IPS-15b (cell line): ENCODE measurements around the gene TRIM66.

ENCODE experiments used
- H3K27me3 ChIP-seq: one replicate; pipeline ENCODE4 v1.6.1; 2013; ENCODE audit warnings: low read length; ENCODE audit not compliant: control insufficient read depth, insufficient read depth
- H3K36me3 ChIP-seq: one replicate; pipeline ENCODE4 v1.6.1; 2013; ENCODE audit warnings: low read length; ENCODE audit not compliant: control insufficient read depth, insufficient read depth
- H3K4me1 ChIP-seq: one replicate; pipeline ENCODE4 v1.6.1; 2013; ENCODE audit warnings: mild to moderate bottlenecking, low read length; ENCODE audit not compliant: control insufficient read depth, insufficient read depth
- H3K4me3 ChIP-seq: one replicate; pipeline ENCODE4 v1.5.1; 2013; ENCODE audit warnings: low read depth, low read length
- H3K9ac ChIP-seq: one replicate; pipeline ENCODE4 v1.6.1; 2013; ENCODE audit warnings: low read depth, mild to moderate bottlenecking, low read length
- H3K9me3 ChIP-seq: one replicate; pipeline ENCODE4 v1.6.1; 2013; ENCODE audit warnings: mild to moderate bottlenecking, low read length; ENCODE audit not compliant: control insufficient read depth, insufficient read depth

The TRIM66 gene

DNA sequence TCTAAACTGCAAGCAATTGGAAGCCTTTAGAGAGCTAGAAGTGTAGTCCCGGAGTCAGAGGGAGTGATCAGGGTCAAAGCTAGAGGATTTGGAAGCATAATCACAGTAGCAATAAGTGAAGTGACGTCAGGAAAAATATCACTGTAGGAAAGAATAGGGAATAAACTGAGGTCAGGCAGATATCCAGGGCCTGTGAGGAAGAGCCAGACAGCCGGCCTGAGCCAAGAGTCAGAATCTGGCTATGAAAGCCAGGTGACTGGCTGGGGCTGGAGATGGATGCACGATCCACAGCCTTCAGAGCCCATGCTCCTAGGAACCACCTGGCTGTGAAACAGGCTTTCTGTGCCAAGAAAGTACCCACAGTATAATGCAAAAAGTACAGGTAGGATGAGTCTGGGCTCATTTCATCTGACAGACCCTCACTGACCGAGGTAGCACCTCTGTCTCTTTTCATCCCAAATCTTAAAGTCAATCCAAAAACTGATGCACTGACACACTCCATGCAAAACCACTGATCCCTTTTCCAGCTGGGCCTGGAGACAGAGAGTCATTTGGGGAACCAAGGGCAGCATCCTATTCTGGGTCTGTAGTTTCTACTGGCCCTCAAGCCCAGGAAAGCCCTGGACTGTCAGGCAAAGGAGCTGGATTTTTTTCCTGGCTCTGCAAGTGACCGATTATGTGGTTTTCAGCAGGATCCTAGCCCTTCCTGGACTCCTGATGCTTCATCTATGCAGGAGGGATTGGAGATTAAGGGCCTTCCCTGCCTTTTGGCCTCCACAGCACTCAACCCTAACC, 21.3 kb downstream of the TRIM66 start:
- Histone ChIP-seq H3K36me3 (no peaks in the 10 kb centered on the region), H3K9ac (no peak overlapping the region), H3K4me3 (no peak overlapping the region), H3K4me1 (peaks cover 2% of the 10 kb centered on the region), H3K27me3 (no peaks in the 10 kb centered on the region), H3K9me3 (no peaks in the 10 kb centered on the region)

DNA sequence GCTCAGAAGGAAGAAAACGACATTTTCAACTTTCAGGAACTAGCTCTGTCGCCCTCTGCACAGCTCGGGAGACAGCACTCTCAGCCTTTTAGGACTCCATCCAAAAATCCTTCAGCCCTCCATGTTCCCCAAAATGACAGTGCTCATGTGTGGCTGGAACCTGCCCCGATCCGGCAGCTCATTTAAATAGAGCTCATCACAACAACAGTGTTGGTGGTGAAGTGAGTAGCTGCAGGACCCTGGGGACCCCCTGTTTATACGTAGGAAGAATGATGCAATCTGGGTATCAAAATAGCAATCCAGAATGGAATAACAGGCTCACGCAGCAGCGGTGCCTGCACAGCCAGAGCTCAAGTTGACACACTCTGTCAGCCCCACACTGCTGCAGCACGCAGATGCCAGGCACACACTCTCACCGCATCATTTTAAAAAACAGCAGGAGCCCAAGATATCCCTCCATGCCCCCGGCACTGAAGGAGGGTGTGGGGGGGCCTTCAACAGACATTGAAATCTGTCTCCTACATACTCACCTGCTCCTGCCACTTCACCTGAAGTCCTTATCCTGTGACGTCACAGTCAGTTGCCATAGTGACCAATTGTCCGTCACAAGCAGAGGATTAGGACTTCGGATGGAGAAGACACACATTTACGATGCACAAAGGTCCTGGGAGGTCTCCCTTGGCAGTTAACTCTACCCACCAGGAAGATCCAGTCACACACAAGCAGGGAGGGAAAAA, 24.0 kb downstream of the TRIM66 start:
- no peak overlapping the region for H3K9ac ChIP-seq
- no peak overlapping the region for H3K4me3 ChIP-seq

DNA sequence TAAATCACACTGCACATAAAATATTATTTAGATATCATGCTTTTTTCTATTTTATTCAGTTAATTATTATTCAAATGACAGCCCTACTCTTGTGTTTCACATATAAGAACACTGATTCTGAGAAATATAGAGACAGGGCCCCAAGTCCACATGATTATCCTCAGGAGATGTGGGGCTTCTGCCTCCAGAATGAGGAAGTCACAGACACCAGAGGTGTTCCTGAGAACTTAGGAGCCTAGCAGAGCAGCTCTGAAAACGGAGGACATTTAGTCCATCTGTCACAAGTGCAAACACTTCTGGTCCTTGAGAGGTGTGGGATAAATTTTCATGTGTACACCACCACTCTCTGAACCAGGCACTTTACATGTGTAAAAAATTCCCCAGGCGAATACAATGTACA, 26.2 kb downstream of the TRIM66 start:
- Histone ChIP-seq H3K9ac (no peak overlapping the region), H3K4me1 (peaks cover 2% of the 10 kb centered on the region), H3K27me3 (no peaks in the 10 kb centered on the region), H3K4me3 (no peak overlapping the region), H3K9me3 (no peaks in the 10 kb centered on the region), H3K36me3 (no peaks in the 10 kb centered on the region)

More for the DNA sequence above, 24.0 kb downstream of the TRIM66 start:
- Histone ChIP-seq H3K27me3 (no peaks in the 10 kb centered on the region), H3K4me1 (peaks cover 2% of the 10 kb centered on the region), H3K36me3 (no peaks in the 10 kb centered on the region), H3K9me3 (no peaks in the 10 kb centered on the region)

DNA sequence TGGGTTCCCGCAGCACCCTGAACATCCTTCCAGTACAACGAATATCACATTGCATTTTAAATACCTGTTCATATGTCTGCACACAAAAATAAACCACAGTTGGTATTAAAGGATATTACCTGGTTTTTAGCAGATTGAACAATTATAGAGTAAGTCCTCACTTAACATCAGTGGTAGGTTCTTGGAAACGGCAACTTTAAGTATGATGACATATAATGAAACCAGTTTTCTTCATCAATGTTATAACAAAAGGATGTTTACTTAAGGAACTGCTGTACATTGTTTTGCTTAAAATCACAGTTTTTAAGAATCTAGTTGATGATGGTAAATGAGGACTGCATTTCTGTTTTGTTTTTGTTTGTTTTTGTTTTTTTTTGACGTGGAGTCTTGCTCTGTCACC, 28.0 kb downstream of the TRIM66 start:
- Histone ChIP-seq H3K27me3 (no peaks in the 10 kb centered on the region), H3K36me3 (no peaks in the 10 kb centered on the region), H3K9ac (no peak overlapping the region), H3K4me3 (no peak overlapping the region), H3K4me1 (peaks cover 2% of the 10 kb centered on the region), H3K9me3 (no peaks in the 10 kb centered on the region)

DNA sequence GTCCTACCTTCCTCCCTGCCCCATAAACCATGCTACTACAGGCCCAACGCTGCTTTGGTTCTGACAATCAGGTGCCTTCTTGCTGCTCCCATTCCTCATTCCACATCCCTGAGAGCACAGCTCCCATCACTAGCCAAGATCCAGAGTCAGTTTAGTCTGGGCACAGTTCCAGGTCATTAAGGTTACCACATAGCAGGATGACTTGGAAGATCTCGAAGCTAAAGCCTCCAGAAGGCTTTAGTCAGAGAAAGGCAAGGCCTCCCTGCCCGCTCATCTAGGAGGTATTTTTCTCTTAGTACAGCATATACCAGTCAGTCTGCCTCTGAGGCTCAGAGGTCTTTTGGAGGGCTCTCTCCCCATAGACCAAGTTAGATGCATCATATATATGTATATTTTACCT, 30.3 kb downstream of the TRIM66 start:
- H3K4me3 ChIP-seq, result no peak overlapping the region
- H3K9me3 ChIP-seq, result no peaks in the 10 kb centered on the region
- H3K9ac ChIP-seq, result no peak overlapping the region
- H3K4me1 ChIP-seq, result no peaks in the 10 kb centered on the region
- H3K36me3 ChIP-seq, result peaks cover 6% of the 10 kb centered on the region
- no peaks in the 10 kb centered on the region for H3K27me3 ChIP-seq

DNA sequence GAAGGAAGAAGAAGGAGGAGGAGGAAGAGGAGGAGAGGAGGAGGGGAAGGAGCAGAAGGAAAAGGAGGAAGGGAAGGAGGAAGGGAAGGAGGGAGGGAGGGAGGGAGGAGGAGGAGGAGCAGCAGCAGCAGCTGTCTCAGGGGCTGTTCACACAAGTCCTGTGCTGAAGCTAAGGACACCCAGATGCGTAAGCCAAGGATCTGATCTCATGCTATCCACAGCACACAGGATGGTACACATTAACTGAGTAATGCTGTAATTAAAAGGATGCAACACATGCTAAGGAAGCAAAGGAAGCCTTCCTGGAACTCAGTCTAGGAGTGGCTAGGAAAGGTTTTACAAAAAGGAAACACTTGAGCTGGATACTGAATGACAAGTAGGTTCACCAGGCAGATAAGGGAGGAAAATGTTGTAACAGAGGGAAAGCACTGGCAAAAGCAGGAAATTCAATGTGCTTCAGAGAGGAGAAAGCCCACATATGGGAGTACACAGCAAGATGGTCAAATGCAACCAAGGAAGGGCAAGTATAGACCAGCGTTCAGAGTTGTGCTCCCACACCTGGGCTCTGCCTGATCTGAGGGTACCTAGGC, 32.0 kb downstream of the TRIM66 start:
- no peaks in the 10 kb centered on the region for H3K9me3 ChIP-seq
- H3K4me1 ChIP-seq, result no peaks in the 10 kb centered on the region
- H3K27me3 ChIP-seq, result no peaks in the 10 kb centered on the region
- peaks cover 6% of the 10 kb centered on the region for H3K36me3 ChIP-seq
- no peak overlapping the region for H3K4me3 ChIP-seq
- no peak overlapping the region for H3K9ac ChIP-seq

DNA sequence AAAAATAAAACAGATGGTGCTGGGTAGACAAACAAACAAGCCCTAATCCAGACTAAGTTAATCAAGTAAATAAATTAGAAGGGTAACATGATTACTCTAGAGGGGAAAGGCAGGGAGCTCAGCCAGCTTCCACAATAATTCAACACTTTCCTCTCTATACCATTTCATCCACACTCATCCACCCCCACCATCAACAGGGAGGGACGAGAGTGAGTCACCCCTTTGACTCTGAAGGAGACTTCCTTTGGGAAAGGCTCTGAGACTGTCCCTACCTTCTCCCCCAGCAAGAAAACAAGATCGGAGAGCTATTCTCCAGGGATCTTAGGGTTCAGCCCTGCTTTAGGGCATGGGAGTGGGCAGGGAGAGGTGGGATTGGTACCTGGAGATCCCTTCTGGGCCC, 33.1 kb downstream of the TRIM66 start:
- H3K9me3 ChIP-seq, result no peaks in the 10 kb centered on the region

DNA sequence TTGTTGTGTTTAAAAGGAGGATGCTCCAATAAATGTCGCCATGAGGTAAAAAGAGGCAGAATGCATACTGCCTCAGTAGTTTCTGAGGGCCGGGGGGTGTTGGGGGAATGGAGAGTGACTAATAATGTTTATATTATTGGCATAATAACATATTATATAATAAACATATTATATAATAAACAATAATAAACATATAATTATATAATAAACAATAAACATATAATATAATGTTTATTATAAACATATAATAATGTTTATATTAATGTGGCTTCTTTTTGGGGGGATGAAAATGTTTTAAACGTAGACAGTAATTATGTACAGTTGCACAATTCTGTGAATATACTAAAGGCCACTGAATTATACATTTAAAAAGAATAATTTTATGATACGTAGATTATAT, 35.6 kb downstream of the TRIM66 start:
- Histone ChIP-seq H3K9ac (no peak overlapping the region), H3K9me3 (no peaks in the 10 kb centered on the region), H3K27me3 (no peaks in the 10 kb centered on the region), H3K36me3 (peaks cover 8% of the 10 kb centered on the region), H3K4me3 (no peak overlapping the region), H3K4me1 (no peaks in the 10 kb centered on the region)

More for the DNA sequence above, 33.1 kb downstream of the TRIM66 start:
- Histone ChIP-seq H3K27me3 (no peaks in the 10 kb centered on the region), H3K36me3 (peaks cover 8% of the 10 kb centered on the region), H3K4me3 (no peak overlapping the region), H3K4me1 (no peaks in the 10 kb centered on the region), H3K9ac (no peak overlapping the region)

DNA sequence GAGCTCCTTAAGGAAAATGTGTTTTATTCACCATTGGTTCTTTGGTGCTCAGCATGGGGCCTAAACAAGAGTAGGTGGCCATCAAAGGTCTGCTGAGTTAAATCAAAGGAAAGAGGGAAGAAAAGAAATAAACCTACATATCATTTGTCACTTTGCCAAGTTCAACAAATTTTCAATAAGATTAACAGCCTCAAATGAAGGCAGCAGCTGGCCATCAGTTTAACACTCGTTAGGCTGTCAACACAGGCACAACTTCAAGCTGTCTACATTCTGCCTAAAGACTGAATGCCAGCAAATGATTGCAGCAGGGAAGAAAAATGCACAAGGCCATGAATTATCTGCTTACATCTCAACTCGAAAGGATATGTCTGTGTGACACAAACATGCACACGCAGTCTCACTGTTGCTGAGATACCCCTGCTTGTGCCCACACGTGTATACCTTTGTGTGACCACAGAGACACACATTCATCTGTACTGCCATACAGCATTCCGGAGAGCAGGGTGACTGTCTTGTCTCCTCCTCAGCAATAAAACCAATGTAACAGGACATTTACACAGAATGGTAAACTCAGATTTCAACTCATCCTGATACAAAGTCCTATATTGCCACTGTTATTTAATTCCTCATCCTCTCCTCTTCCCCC, 40.1 kb downstream of the TRIM66 start:
- peaks cover 8% of the 10 kb centered on the region for H3K4me1 ChIP-seq
- H3K9me3 ChIP-seq, result no peaks in the 10 kb centered on the region
- peaks cover 4% of the 10 kb centered on the region for H3K36me3 ChIP-seq
- H3K9ac ChIP-seq, result no peak overlapping the region
- H3K27me3 ChIP-seq, result no peaks in the 10 kb centered on the region
- H3K4me3 ChIP-seq, result no peak overlapping the region

DNA sequence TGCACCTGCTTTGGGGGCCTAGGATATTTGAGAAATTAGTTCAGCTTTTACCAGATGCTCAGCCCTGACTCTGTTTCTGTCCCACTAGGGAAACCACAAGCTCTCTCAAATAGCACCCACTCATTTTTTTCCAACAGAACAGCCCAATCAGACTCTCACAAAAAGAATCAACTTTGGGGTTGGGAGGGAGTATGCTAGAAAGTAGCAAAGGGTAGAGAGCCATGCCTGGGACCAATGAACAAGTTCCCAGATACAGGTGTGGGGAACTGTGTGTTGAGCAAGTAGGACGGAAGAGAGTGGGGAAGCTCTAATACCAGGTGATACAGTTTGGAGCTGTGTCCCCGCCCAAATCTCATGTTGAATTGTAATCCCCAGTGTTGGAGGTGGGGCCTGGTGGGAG, 41.1 kb downstream of the TRIM66 start:
- no peaks in the 10 kb centered on the region for H3K27me3 ChIP-seq
- H3K4me3 ChIP-seq, result no peak overlapping the region
- no peak overlapping the region for H3K9ac ChIP-seq
- H3K36me3 ChIP-seq, result peaks cover 4% of the 10 kb centered on the region
- peaks cover 8% of the 10 kb centered on the region for H3K4me1 ChIP-seq
- H3K9me3 ChIP-seq, result no peaks in the 10 kb centered on the region

DNA sequence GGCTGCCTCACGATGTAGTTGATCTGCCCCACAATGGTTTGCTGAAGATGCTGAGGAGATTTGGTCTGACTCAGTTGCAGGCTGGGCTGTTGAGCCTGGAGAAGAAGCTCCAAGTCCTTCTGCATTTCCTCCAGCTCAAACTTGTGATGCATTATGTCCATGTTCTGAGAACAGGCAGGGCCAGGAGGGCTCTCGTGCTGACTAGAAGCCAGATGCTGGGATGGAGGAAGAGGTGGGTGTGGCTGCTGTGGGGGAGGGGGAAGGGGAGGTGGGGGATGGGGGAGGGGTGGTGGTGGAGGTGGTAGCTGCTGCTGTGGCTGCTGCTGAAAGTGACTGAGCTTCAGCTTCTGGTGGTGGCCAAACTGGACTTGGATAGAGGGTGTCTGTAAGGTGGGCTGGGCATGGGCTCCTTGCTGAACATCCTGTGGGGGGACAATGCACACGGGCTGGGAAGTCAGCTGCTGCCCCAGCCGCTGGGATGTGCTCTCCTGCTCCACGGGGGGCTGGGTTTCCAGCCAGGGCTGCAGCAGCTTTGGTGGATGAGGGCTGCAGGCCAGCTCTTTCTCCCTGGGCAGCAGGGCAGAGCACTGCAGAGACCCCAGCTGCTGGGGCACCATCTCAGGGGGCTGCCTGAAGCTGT, 42.1 kb downstream of the TRIM66 start:
- peak overlapping the region; percentile 39 for H3K4me3 ChIP-seq
- no peaks in the 10 kb centered on the region for H3K9me3 ChIP-seq
- peaks cover 4% of the 10 kb centered on the region for H3K36me3 ChIP-seq
- H3K27me3 ChIP-seq, result no peaks in the 10 kb centered on the region
- H3K9ac ChIP-seq, result no peak overlapping the region
- peaks cover 8% of the 10 kb centered on the region for H3K4me1 ChIP-seq
